GM12864 (cell line): ENCODE data around the gene ACER3.
"Not testable (repeated sequence)": the region's sequence is repeated elsewhere in the genome, so short reads cannot be mapped to it uniquely, and the experiment has no call there.

Experiments used
- DNase-seq: peaks from one replicate; pipeline ENCODE4 v3.0.0-alpha.2; 2011; ENCODE audit warnings: low read depth
- H3K4me3 ChIP-seq: 2 replicates; pipeline ENCODE4 v1.5.1; 2011; ENCODE audit warnings: mild to moderate bottlenecking, low read depth, low read length, control low read depth
- TF ChIP-seq, protein P1 (sequence below): IDR thresholded peaks from 2 replicates; pipeline ENCODE4 v1.5.1; 2011; ENCODE audit warnings: low read depth, mild to moderate bottlenecking, moderate library complexity, low read length, control low read depth, inconsistent platforms; ENCODE audit errors: missing control alignments

The ACER3 gene

DNA sequence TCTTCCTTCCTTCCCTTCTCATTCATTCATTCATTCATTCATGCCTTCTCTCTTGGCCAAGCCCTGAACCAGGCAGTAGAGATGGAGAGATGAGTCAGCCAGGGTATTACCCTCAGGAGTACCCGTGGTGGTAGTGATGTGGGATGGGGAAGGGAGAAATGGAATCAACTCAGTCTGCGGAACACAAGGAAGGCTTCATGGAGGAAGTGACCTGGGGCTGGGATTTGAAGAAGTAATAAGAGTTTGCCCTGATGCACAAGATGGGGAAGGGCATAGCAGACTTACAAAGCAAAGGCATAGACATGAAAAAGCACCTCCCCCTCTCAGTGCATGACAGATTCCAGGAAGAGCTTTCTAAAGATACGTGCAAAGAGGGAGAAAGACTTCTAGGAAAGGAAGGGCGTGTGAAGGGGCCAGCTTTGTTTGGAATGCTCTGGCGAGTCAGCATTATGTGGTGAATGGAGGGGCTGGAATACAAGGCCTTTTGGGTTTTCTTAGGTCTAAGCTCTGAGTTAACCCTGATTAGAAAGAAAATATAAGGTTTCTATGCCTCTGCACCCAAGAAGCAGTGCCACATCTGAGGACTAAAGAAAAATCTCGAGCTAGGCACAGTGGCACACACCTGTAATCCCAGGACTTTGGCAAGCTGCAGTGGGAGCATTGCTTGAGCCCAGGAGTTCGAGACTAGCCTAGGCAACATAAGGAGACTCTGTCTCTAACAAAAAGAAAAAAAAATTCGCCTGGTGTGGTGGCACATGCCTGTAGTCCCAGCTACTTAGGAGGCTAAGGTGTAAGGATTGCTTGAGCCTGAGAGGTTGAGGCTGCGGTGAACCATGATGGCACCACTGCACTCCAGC lies 36.4 kb upstream of the ACER3 start:
- TF ChIP-seq, protein P1, sequence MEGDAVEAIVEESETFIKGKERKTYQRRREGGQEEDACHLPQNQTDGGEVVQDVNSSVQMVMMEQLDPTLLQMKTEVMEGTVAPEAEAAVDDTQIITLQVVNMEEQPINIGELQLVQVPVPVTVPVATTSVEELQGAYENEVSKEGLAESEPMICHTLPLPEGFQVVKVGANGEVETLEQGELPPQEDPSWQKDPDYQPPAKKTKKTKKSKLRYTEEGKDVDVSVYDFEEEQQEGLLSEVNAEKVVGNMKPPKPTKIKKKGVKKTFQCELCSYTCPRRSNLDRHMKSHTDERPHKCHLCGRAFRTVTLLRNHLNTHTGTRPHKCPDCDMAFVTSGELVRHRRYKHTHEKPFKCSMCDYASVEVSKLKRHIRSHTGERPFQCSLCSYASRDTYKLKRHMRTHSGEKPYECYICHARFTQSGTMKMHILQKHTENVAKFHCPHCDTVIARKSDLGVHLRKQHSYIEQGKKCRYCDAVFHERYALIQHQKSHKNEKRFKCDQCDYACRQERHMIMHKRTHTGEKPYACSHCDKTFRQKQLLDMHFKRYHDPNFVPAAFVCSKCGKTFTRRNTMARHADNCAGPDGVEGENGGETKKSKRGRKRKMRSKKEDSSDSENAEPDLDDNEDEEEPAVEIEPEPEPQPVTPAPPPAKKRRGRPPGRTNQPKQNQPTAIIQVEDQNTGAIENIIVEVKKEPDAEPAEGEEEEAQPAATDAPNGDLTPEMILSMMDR = no peak
- DNase-seq = no peak
- no peak overlapping the region for H3K4me3 ChIP-seq

GRCh38 chr11:76824980-76825725 lies 35.6 kb upstream of the ACER3 start:
- TF ChIP-seq, protein P1 = no peak
- no peak for DNase-seq
- H3K4me3 ChIP-seq = no peak overlapping the region

DNA sequence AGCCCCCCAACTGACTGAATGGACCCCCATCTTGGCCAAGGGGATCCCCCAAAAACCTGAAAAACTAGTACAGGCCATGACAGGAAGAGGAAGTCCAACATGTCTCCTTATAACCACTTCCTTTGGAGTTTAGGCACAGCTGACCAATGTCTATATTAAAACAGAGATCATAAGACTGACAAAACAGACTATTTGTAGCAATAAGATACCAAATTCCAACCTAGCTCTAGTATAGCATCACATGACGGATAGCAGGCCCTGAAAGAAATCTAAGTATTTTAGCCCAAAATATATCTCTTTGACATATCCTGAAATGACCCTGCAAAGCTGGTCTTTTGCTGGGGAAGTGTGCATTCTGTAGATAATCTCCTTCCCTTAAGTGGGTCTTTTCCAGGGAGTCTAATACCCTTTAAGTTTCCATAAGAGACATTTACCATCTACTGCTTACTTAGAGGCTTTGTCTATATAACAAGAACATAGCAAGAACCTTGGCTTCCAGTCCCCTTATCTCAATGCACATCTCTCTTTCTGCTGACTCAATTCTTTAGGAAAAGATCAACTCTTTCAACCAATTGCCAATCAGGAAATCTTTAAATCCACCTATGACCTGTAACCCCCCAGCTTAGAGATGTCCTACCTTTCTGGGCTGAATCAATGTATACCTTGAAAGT lies 34.9 kb upstream of the ACER3 start:
- no peak overlapping the region for H3K4me3 ChIP-seq
- no peak for DNase-seq
- TF ChIP-seq, protein P1 = no peak

- not testable (repeated sequence) for DNase-seq, H3K4me3 ChIP-seq
Observed at GRCh38 chr11:76826508-76826907, 34.2 kb upstream of the ACER3 start.

GRCh38 chr11:76827005-76827404 lies 33.7 kb upstream of the ACER3 start:
- not testable (repeated sequence) for DNase-seq, H3K4me3 ChIP-seq

- no peak overlapping the region for H3K4me3 ChIP-seq
- no peak for DNase-seq
- TF ChIP-seq, protein P1 = no peak
Observed at GRCh38 chr11:76830639-76831327, 29.9 kb upstream of the ACER3 start.

DNA sequence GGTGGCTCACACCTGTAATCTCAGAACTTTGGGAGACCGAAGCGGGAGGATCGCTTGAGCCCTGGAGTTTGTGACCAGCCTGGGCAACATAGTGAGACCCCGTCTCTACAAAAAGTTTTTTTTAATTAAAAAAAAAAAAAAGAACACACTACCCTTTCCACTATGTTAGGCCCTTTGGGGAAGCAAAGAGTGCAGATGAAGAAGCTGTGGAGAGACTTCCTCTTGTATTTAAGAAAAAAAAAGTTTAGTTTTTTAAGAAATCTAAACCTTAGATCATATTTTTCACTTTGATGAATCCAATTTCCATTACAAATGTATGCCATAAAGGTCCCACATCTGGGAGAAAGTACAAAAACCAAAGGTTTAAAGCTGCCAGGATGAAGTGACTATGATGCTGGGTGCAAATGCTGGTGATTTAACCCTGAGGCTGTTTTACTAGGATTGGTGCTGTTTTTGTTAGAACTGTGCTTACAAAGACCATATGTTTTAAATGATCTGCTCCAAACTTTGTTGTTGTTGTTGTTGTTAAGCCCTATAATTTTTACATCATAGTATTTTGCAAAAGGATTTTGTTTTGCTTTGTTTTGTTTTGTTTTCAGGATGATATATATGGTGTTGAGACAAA lies 28.9 kb upstream of the ACER3 start:
- TF ChIP-seq, protein P1 = no peak
- DNase-seq = no peak
- no peak overlapping the region for H3K4me3 ChIP-seq
